HCT116 (cell line): Measurements from ENCODE around the gene CHMP2A.

Source experiments
- EZH2 ChIP-seq: fragments of 200-600 bp; sonication (generic); IDR thresholded peaks from 2 replicates; pipeline ENCODE4 v1.6.1; 2017; ENCODE audit warnings: antibody characterized with exemption, mixed run types
- POLR2AphosphoS5 ChIP-seq: IDR thresholded peaks from 2 replicates; pipeline ENCODE4 v1.6.1; 2011; ENCODE audit warnings: mild to moderate bottlenecking, low read depth, low read length, moderate library complexity
- TF ChIP-seq, protein P1 (sequence below), 3 experiments: fragments of 200-600 bp in 1 of 3; sonication (generic) in 1 of 3; IDR thresholded peaks in 2 of 3; conservative IDR thresholded peaks in 1 of 3; 2 replicates each; pipeline ENCODE4 v1.5.1; 2012 to 2017; ENCODE audit warnings: low read depth in 2 of 3, low read length in 2 of 3, antibody characterized with exemption in 1 of 3, borderline replicate concordance in 1 of 3, control low read depth in 1 of 3, mild to moderate bottlenecking in 1 of 3, mixed read lengths in 1 of 3, mixed run types in 1 of 3, moderate library complexity in 1 of 3; ENCODE audit not compliant: insufficient read depth in 1 of 3
- TF ChIP-seq, protein P2 (sequence below): IDR thresholded peaks from 2 replicates; pipeline ENCODE4 v1.6.1; 2012

DNA sequence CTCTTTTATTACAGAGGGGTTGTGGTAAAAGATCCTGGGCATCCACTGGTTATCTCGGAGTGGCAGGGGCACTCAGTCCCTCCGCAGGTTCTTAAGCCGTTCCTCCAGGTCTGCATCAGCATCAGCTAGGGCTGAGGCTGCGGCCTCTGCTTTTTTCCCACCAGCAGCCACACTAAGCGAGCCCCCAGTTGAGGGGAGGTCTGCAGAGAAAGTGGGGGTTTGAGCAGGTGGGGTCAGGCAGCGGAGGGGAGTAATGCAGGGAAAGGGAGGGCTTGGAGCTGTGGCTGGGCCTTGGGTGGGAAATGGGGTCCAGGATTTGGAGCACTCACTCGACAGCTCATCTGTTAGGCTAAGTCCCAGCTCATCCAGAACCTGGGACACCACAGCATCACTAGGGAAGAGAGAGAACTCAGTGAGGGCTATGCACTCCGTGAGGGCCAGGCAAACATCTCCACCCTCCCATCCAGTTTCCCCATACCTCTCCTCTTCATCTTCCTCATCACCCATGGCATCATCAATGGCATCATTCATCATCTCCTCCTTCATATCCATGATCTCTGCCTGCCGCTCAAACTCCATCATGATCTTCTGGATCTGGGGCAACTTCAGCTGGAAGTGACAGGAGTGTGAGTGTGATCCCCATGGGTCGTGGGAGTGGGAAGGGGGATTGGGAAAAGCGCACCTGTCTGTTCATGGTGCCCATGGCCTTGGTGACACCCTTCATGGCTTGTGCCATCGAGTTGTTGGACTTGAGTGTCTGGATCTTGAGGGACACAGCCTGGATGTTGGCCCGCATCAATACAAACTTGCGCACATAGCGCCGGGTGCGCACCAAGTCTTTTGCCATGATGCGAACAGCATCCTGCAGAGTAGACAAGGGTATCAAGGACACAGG is 3.1 kb downstream of the CHMP2A start:
- TF ChIP-seq EZH2 (no peak), POLR2AphosphoS5 (peak; percentile 41; the same call in 1 of the 2 replicates)
- TF ChIP-seq, protein P1, sequence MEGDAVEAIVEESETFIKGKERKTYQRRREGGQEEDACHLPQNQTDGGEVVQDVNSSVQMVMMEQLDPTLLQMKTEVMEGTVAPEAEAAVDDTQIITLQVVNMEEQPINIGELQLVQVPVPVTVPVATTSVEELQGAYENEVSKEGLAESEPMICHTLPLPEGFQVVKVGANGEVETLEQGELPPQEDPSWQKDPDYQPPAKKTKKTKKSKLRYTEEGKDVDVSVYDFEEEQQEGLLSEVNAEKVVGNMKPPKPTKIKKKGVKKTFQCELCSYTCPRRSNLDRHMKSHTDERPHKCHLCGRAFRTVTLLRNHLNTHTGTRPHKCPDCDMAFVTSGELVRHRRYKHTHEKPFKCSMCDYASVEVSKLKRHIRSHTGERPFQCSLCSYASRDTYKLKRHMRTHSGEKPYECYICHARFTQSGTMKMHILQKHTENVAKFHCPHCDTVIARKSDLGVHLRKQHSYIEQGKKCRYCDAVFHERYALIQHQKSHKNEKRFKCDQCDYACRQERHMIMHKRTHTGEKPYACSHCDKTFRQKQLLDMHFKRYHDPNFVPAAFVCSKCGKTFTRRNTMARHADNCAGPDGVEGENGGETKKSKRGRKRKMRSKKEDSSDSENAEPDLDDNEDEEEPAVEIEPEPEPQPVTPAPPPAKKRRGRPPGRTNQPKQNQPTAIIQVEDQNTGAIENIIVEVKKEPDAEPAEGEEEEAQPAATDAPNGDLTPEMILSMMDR (IDR thresholded peaks at IDR 0.05 in 2 of 3, conservative IDR thresholded peaks at IDR 0.05 in 1 of 3; ENCODE audit: borderline replicate concordance in 1 of 3, insufficient read depth in 1 of 3, low read depth in 2 of 3, low read length in 2 of 3): no peak
- TF ChIP-seq, protein P2, sequence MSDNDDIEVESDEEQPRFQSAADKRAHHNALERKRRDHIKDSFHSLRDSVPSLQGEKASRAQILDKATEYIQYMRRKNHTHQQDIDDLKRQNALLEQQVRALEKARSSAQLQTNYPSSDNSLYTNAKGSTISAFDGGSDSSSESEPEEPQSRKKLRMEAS: no peak
